GM12892 (cell line): ENCODE measurements around the gene NCDN.

Experiments used
- POLR2A ChIP-seq: IDR thresholded peaks from 2 replicates; pipeline ENCODE4 v1.6.1; 2011; ENCODE audit warnings: low read depth, low read length, control low read depth
- POLR2AphosphoS5 ChIP-seq: IDR thresholded peaks from 2 replicates; pipeline ENCODE4 v1.6.1; 2011; ENCODE audit warnings: low read depth, low read length, control low read depth

- TF ChIP-seq POLR2AphosphoS5 (no peak), POLR2A (peak; percentile 69)
Observed at GRCh38 chr1:35577071-35577998, 19.7 kb downstream of the NCDN start.
